ENCODE data around the gene KIAA1958.

DNA sequence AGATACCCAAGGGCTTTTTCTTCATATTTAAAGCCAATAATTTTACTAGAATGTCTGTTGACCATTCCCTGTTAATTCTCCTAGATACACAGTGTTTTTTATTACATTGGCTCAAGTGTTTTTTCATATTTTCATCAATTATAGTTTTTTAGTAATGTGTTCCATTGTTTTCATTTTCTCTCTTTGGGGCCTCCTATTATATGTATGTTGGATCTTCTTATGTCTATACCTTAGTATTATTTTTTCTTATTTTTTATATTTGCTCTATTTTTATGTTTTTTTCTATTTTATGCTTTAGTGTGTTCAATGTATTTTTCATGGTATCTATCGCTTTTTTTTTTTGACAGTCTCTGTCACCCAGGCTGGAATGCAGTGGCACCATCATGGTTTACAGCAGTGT is 7.5 kb downstream of the KIAA1958 start:
- no peak for TF ChIP-seq POLR2A (IDR thresholded peaks at IDR 0.05)
- TF ChIP-seq, protein P1, sequence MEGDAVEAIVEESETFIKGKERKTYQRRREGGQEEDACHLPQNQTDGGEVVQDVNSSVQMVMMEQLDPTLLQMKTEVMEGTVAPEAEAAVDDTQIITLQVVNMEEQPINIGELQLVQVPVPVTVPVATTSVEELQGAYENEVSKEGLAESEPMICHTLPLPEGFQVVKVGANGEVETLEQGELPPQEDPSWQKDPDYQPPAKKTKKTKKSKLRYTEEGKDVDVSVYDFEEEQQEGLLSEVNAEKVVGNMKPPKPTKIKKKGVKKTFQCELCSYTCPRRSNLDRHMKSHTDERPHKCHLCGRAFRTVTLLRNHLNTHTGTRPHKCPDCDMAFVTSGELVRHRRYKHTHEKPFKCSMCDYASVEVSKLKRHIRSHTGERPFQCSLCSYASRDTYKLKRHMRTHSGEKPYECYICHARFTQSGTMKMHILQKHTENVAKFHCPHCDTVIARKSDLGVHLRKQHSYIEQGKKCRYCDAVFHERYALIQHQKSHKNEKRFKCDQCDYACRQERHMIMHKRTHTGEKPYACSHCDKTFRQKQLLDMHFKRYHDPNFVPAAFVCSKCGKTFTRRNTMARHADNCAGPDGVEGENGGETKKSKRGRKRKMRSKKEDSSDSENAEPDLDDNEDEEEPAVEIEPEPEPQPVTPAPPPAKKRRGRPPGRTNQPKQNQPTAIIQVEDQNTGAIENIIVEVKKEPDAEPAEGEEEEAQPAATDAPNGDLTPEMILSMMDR (IDR thresholded peaks at IDR 0.05): no peak

Measured in esophagus squamous epithelium (tissue), 4 donors.